ENCODE results near the gene RBL1.
"Not testable (repeated sequence)": the region's sequence is repeated elsewhere in the genome, so short reads cannot be mapped to it uniquely, and the experiment has no call there.

Gene RBL1

DNA sequence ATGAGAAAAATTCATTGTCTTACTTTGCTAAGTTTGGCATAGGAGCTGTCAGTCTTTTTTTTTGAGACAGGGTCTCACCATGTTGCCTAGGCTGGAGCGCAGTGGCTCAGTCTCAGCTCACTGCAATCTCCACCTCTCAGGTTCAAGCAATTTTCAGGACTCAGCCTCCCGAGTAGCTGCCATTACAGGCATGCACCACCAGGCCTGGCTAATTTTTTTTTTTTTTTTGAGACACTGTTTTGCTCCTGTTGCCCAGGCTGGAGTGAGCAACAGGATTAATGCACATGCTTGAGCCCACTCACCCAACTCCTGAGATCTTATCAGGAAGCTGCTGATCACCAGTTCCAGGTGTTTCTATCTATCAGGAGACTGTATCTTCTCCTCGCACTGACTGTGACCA, 128.8 kb downstream of the RBL1 start:
- H3K9me3 ChIP-seq (ENCODE audit: insufficient read depth, low read depth, low read length) = peaks cover 12% of the 10 kb centered on the region
- H3K9ac ChIP-seq (ENCODE audit: low read depth, low read length); H3K4me3 ChIP-seq (ENCODE audit: low read length); H3K27me3 ChIP-seq (ENCODE audit: insufficient read depth, low read length); H3K36me3 ChIP-seq (ENCODE audit: insufficient read depth, low read length); H3K27ac ChIP-seq (ENCODE audit: low read depth, low read length); H3K4me1 ChIP-seq (ENCODE audit: insufficient read depth, low read length): not testable (repeated sequence)
- WGBS = 100% methylated on average over 3 of the region's 3 CpGs

DNA sequence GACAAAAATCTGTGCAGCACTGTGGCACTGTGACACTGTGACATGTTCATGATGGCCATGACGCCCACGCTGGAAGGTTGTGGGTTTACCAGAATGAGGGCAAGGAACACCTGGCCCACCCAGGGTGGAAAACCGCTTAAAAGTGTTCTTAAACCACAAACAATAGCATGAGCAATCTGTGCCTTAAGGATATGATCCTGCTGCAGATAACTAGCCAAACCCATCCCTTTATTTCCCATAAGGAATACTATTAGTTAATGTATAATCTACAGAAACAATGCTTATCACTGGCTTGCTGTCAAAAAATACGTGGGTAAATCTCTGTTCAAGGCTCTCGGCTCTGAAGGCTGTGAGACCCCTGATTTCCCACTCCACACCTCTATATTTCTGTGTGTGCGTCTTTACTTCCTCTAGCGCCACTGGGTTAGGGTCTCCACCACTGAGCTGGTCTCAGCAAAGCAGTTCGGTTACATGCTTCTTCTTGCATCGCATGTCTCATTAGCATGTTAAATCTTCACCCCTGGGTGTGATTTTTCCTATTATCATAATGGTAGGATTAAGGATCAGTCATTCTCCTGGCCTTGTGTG, 133.3 kb downstream of the RBL1 start:
- not testable (repeated sequence) for H3K27ac ChIP-seq (ENCODE audit: low read depth, low read length); H3K36me3 ChIP-seq (ENCODE audit: insufficient read depth, low read length); H3K27me3 ChIP-seq (ENCODE audit: insufficient read depth, low read length); H3K4me1 ChIP-seq (ENCODE audit: insufficient read depth, low read length); H3K4me3 ChIP-seq (ENCODE audit: low read length); H3K9ac ChIP-seq (ENCODE audit: low read depth, low read length)
- 83% methylated on average over 9 of the region's 9 CpGs for WGBS
- peaks cover 12% of the 10 kb centered on the region for H3K9me3 ChIP-seq (ENCODE audit: insufficient read depth, low read depth, low read length)

DNA sequence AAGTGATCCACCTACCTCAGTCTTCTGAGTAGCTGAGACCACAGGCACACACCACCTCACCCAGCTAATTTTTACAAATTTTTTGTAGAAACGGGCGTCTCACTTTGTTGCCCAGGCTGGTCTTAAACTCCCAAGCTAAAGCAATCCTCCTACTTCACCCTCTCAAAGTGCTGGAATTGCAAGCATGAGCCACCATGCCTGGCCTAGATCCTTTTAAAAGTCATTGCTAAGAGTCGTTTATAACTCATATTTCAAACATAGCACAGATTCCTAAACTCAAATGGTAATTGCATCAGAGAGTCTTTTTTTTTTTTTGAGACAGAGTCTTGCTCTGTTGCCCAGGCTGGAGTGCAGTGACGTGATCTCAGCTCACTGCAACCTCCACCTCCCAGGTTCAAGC, 136.6 kb downstream of the RBL1 start:
- no peak overlapping the region for H3K27ac ChIP-seq (ENCODE audit: low read depth, low read length)
- no peak overlapping the region for H3K9ac ChIP-seq (ENCODE audit: low read depth, low read length)
- no peaks in the 10 kb centered on the region for H3K27me3 ChIP-seq (ENCODE audit: insufficient read depth, low read length)
- no peak overlapping the region for H3K4me3 ChIP-seq (ENCODE audit: low read length)
- H3K4me1 ChIP-seq (ENCODE audit: insufficient read depth, low read length) = no peaks in the 10 kb centered on the region
- WGBS = 97% methylated on average over 4 of the region's 4 CpGs
- H3K36me3 ChIP-seq (ENCODE audit: insufficient read depth, low read length) = no peaks in the 10 kb centered on the region
- peaks cover 12% of the 10 kb centered on the region for H3K9me3 ChIP-seq (ENCODE audit: insufficient read depth, low read depth, low read length)

DNA sequence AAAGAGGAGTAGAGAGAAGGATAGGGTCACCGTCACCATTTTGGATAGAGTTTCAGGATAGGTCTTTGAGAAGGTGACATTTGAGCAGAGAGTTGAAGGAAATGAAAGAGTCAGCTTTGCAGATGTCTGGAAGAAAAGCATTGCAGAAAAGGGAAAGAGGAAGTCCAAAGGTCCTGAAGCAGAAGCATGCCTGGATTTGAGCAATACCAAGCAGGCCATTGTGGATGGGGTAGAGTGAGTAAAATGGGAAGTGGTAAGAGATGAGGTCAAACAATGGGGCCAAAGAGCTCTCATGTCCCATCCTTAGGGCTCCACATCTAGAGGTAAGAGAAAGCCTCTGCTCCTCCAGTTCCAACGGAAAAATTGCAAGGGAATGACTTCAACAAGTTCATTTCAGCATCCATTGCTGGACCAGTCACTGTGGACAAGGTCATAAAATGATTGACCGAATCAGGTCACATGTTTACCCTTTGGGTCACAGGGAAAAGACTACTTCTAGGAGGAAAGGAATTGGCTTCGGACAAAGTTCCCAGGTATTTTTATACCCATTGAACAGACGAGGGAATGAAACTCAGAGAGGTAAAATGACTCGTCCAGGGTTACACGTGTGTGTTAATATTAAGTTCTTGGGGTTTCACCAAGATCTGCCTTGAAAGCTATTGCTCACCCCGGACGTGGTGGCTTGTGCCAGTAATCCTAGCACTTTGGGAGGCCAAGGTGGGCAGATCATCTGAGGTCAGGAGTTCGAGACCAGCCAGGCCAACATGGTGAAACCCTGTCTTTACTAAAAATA, 137.7 kb downstream of the RBL1 start:
- no peak overlapping the region for H3K4me3 ChIP-seq (ENCODE audit: low read length)
- H3K9me3 ChIP-seq (ENCODE audit: insufficient read depth, low read depth, low read length) = peaks cover 11% of the 10 kb centered on the region
- no peaks in the 10 kb centered on the region for H3K27me3 ChIP-seq (ENCODE audit: insufficient read depth, low read length)
- H3K36me3 ChIP-seq (ENCODE audit: insufficient read depth, low read length) = no peaks in the 10 kb centered on the region
- no peak overlapping the region for H3K27ac ChIP-seq (ENCODE audit: low read depth, low read length)
- no peaks in the 10 kb centered on the region for H3K4me1 ChIP-seq (ENCODE audit: insufficient read depth, low read length)
- no peak overlapping the region for H3K9ac ChIP-seq (ENCODE audit: low read depth, low read length)
- WGBS = 94% methylated on average over 10 of the region's 10 CpGs

DNA sequence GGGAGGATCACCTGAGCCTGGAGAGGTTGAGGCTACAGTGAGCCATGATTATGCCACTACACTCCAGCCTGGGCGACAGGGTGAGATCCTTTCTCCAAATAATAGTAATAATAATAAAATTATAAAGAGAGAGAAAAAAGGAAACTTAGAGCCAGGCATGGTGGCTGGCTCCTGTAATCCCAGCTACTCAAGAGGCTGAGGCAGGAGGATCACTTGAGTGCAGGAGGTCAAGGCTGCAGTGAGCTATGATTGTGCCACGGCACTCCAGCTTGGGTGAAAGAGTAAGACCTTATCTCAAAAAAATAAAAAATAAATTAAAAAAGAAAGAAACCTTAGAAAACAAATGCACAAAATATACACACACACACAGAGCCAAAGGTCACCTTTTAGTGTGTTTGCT, 139.1 kb downstream of the RBL1 start:
- Histone ChIP-seq H3K9me3 (ENCODE audit: insufficient read depth, low read depth, low read length) (no peaks in the 10 kb centered on the region), H3K4me3 (ENCODE audit: low read length) (no peak overlapping the region), H3K36me3 (ENCODE audit: insufficient read depth, low read length) (no peaks in the 10 kb centered on the region), H3K4me1 (ENCODE audit: insufficient read depth, low read length) (peaks cover 4% of the 10 kb centered on the region; the same call in 1 of the 2 replicates), H3K27ac (ENCODE audit: low read depth, low read length) (no peak overlapping the region), H3K9ac (ENCODE audit: low read depth, low read length) (no peak overlapping the region), H3K27me3 (ENCODE audit: insufficient read depth, low read length) (no peaks in the 10 kb centered on the region)
- WGBS = no CpG with 5 or more reads among the region's 2 CpGs

DNA sequence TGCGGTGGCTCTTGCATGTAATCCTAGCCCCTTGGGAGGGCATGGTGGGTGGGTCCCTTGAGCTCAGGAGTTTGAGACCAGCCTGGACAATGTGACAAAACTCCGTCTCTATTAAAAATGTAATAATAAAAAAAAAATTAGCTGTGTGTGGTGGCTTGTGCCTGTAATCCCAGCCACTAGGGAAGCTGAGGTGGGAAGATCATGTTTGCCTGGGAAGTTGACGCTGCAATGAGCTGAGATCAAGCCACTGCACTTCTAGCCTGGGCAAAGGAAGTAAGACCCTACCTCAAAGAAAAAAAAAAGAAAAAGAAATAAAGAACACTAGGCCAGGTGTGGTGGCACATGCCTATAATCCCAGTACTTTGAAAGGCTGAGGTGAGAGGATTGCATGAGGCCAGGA, 139.8 kb downstream of the RBL1 start:
- Histone ChIP-seq H3K4me3 (ENCODE audit: low read length) (no peak overlapping the region), H3K9ac (ENCODE audit: low read depth, low read length) (no peak overlapping the region), H3K9me3 (ENCODE audit: insufficient read depth, low read depth, low read length) (no peaks in the 10 kb centered on the region), H3K4me1 (ENCODE audit: insufficient read depth, low read length) (peaks cover 4% of the 10 kb centered on the region; the same call in 1 of the 2 replicates), H3K27ac (ENCODE audit: low read depth, low read length) (no peak overlapping the region), H3K36me3 (ENCODE audit: insufficient read depth, low read length) (no peaks in the 10 kb centered on the region), H3K27me3 (ENCODE audit: insufficient read depth, low read length) (no peaks in the 10 kb centered on the region)
- 48% methylated on average over 2 of the region's 3 CpGs for WGBS

DNA sequence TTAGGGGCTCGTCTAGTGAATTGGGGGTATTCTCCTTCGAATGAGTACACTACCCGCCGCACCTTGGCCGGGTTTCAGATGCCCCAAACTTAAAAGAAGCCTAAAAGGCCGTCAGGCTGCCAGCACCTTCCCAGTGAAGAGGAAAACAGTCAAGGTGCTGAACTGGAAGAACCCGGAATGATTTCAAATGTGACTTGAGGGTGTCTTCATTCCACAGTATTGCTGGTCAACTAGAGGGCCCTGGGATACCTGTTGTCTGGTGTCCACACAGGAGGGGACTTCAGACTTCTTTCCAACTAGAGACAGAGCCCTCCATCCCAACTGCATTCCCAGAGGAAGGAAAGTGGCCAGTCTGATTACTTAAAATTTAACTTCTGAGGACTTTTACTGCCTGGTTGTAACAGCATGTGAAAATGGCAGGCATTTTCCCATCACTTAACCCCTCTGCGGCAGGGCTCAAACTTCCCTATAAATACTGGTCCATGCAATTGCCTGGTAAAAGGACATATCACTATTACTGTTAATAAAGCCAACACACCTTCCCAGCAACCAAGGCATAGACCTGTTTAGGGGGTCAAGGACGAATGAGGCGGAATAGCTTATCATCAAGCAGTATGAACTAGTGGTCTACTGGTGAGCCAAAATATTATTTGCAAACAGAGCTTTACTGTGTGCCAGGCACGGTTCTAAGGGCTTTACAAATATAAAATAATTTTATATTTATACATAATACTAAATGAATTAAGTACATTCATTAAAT, 143.6 kb downstream of the RBL1 start:
- Histone ChIP-seq H3K9me3 (ENCODE audit: insufficient read depth, low read depth, low read length) (no peaks in the 10 kb centered on the region), H3K27me3 (ENCODE audit: insufficient read depth, low read length) (peaks cover 9% of the 10 kb centered on the region), H3K4me1 (ENCODE audit: insufficient read depth, low read length) (peaks cover 16% of the 10 kb centered on the region), H3K36me3 (ENCODE audit: insufficient read depth, low read length) (no peaks in the 10 kb centered on the region), H3K9ac (ENCODE audit: low read depth, low read length) (peak overlapping the region; percentile 49; the same call in 1 of the 2 replicates), H3K27ac (ENCODE audit: low read depth, low read length) (peak overlapping the region; percentile 26; the same call in 1 of the 2 replicates), H3K4me3 (ENCODE audit: low read length) (peak overlapping the region; percentile 66)
- 33% methylated on average over 10 of the region's 11 CpGs for WGBS

DNA sequence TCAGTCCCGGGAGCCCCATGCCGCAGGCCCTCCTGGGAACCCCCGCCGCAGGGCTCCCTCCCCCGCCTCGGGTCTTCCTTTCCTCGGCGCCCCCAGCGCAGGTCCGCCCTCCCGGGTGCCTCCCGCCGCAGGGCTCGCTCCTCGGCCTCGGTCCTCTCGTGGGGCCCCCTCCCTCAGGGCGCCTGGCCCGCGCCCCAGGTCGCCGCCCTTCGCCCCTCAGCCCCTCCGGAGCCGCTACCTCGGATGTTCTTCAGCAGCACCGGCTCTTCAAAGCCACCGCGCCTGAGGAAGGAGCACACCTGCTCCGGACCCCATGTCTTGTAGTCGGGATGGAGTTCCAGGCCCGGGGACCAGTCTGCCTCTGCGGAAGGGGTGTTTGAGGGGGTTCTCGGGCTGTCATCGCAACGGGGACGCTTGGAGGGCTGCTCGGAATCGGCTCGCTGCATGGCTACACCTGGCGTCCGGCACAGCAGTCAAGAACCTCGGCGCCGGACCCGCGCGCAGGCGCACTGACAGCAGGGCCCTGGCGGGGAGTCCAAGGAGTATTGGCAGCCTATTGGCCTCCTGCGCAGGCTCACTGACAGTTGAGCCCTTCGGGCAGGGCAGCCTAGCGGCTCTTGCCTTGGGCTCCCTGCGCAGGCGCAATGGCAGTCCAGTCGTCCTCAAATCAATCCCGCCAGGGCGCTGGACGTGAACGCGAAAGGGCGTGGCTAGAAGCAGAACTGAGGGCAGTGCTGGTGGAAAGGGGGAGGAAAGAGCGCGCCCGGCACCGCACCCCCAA, 144.4 kb downstream of the RBL1 start, which contains the start of gene SAMHD1:
SAMHD1 (minus strand) TSS at position 511 of the 781 bp plus-strand sequence; CDS start at position 446, 65 bp downstream.
- no peaks in the 10 kb centered on the region for H3K36me3 ChIP-seq (ENCODE audit: insufficient read depth, low read length)
- peak within 1 kb of the TSS; percentile 66 for H3K4me3 ChIP-seq (ENCODE audit: low read length)
- peaks cover 9% of the 10 kb centered on the region for H3K27me3 ChIP-seq (ENCODE audit: insufficient read depth, low read length)
- no peaks in the 10 kb centered on the region for H3K9me3 ChIP-seq (ENCODE audit: insufficient read depth, low read depth, low read length)
- H3K9ac ChIP-seq (ENCODE audit: low read depth, low read length) = peak within 1 kb of the TSS; percentile 49
- WGBS = under 1% methylated on average over 66 of the region's 66 CpGs
- H3K27ac ChIP-seq (ENCODE audit: low read depth, low read length) = peak within 1 kb of the TSS; percentile 29; the same call in 1 of the 2 replicates
- H3K4me1 ChIP-seq (ENCODE audit: insufficient read depth, low read length) = peaks cover 20% of the 10 kb centered on the region

DNA sequence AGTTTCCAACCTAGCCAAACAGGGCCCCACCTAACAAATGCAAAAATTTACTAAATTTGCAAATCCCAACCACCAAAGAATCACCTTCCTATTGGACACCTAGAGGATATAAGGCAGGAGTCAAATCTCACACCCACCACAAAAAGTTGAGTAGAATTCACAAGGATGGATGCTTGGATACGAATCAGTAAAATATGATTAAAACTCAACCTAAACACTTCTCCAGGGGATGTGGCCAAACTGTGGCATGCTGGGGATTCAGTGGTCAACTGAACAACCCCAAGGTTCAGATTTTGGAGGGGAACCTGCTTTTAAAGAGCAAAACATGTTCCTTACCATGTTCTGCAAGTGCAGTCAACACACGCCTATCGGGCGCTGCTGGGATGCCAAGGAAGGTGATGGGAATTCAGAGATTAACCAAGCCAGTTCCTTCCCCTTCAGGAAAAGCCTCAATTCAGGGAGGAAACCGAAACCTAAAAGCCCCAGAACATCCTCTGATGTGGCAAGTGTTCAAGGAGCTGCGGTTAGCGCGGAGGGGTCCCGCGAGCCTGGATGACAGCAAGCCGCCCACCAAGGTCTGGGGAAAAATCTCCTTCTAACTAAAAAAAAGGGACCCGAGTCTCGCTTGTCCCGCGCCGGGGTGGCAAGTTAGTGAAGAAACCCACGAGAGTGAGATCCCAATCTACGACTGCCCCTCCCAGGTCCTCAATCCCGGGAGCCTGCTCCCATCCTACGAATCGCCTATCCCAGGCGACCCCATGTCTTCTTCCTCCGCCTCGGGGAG, 145.2 kb downstream of the RBL1 start:
- Histone ChIP-seq H3K27ac (ENCODE audit: low read depth, low read length) (peak overlapping the region; percentile 29; the same call in 1 of the 2 replicates), H3K9me3 (ENCODE audit: insufficient read depth, low read depth, low read length) (no peaks in the 10 kb centered on the region), H3K36me3 (ENCODE audit: insufficient read depth, low read length) (peaks cover under 1% of the 10 kb centered on the region; the same call in 1 of the 2 replicates), H3K4me3 (ENCODE audit: low read length) (peak overlapping the region; percentile 66), H3K9ac (ENCODE audit: low read depth, low read length) (peak overlapping the region; percentile 33; the same call in 1 of the 2 replicates), H3K4me1 (ENCODE audit: insufficient read depth, low read length) (peaks cover 22% of the 10 kb centered on the region), H3K27me3 (ENCODE audit: insufficient read depth, low read length) (peaks cover 9% of the 10 kb centered on the region)
- WGBS = under 1% methylated on average over 23 of the region's 24 CpGs
